ENCODE measurements around the gene CCDC142. TPM values are rescaled to one million over a fixed set of nuclear protein-coding genes. Genes with fewer than 3 reads are reported as not detected.

Gene CCDC142
- total RNA-seq, 4 donors from 2014 or later, result 60.6 to 132 (median 94.7) TPM

- peak overlapping the region; percentile 86 to 93 (median 92) for H3K27ac ChIP-seq
- peak overlapping the region; percentile 77 to 87 (median 80) for H3K4me3 ChIP-seq
- H3K27me3 ChIP-seq, result no peaks in the 10 kb centered on the region
- DNase-seq, result no peak
- peaks cover 0 to 43% (median 0%) of the 10 kb centered on the region in 3 donors for H3K36me3 ChIP-seq
- peaks cover 0 to 36% (median 13%) of the 10 kb centered on the region in 4 donors for H3K4me1 ChIP-seq
- H3K9me3 ChIP-seq, result no peaks in the 10 kb centered on the region
- TF ChIP-seq CTCF (IDR thresholded peaks at IDR 0.05) (no peak), POLR2A (IDR thresholded peaks at IDR 0.05) (no peak)
Measured at GRCh38 chr2:74481961-74482800, 617 bp downstream of the CCDC142 start.

GRCh38 chr2:74481431-74481830, 1.4 kb downstream of the CCDC142 start:
- DNase-seq, result no peak
- Histone ChIP-seq H3K27ac (peak overlapping the region in 2 of 4 donors; percentile 93), H3K27me3 (no peaks in the 10 kb centered on the region), H3K4me1 (peaks cover 0 to 40% (median 13%) of the 10 kb centered on the region in 4 donors), H3K9me3 (no peaks in the 10 kb centered on the region), H3K36me3 (peaks cover 0 to 47% (median 0%) of the 10 kb centered on the region in 3 donors), H3K4me3 (peak overlapping the region; percentile 77 to 87 (median 80))
- TF ChIP-seq POLR2A (IDR thresholded peaks at IDR 0.05) (no peak), CTCF (IDR thresholded peaks at IDR 0.05) (no peak)

- peak in 1 of 3 donors; percentile 47 for DNase-seq
- no peak for TF ChIP-seq POLR2A (IDR thresholded peaks at IDR 0.05)
- peak in 1 of 6 experiments; percentile 23 for TF ChIP-seq CTCF (IDR thresholded peaks at IDR 0.05)
- peaks cover 0 to 39% (median 0%) of the 10 kb centered on the region in 3 donors for H3K36me3 ChIP-seq
Measured at GRCh38 chr2:74474899-74475298, 7.9 kb downstream of the CCDC142 start.

GRCh38 chr2:74474481-74474880, 8.3 kb downstream of the CCDC142 start:
- Histone ChIP-seq H3K36me3 (peaks cover 0 to 35% (median 0%) of the 10 kb centered on the region in 3 donors), H3K27ac (no peak overlapping the region), H3K4me3 (no peak overlapping the region), H3K9me3 (no peaks in the 10 kb centered on the region), H3K27me3 (no peaks in the 10 kb centered on the region), H3K4me1 (peaks cover 2 to 29% (median 7%) of the 10 kb centered on the region in 4 donors)
- TF ChIP-seq CTCF (IDR thresholded peaks at IDR 0.05), result no peak
- TF ChIP-seq POLR2A (IDR thresholded peaks at IDR 0.05), result no peak
- DNase-seq, result peak in 1 of 3 donors; percentile 47

More at GRCh38 chr2:74474899-74475298, 7.9 kb downstream of the CCDC142 start:
- Histone ChIP-seq H3K4me3 (no peak overlapping the region), H3K27me3 (no peaks in the 10 kb centered on the region), H3K9me3 (no peaks in the 10 kb centered on the region), H3K27ac (no peak overlapping the region), H3K4me1 (peaks cover 2 to 33% (median 7%) of the 10 kb centered on the region in 4 donors)

GRCh38 chr2:74472945-74473258, 9.9 kb downstream of the CCDC142 start:
- peaks cover 0 to 28% (median 0%) of the 10 kb centered on the region in 3 donors for H3K36me3 ChIP-seq
- H3K4me3 ChIP-seq, result peak overlapping the region; percentile 49 to 62 (median 60)
- H3K4me1 ChIP-seq, result peaks cover 2 to 29% (median 7%) of the 10 kb centered on the region in 4 donors
- H3K9me3 ChIP-seq, result no peaks in the 10 kb centered on the region
- no peaks in the 10 kb centered on the region for H3K27me3 ChIP-seq
- H3K27ac ChIP-seq, result peak overlapping the region; percentile 79 to 92 (median 86)
- TF ChIP-seq POLR2A (IDR thresholded peaks at IDR 0.05) (no peak), CTCF (IDR thresholded peaks at IDR 0.05) (no peak)
- no peak for DNase-seq

Measured in Peyer's patch (tissue), 4 donors.